NT2/D1 (cell line): ENCODE measurements around the gene SCN5A.

Source experiments
- SUZ12 ChIP-seq: IDR thresholded peaks from 2 replicates; pipeline ENCODE4 v1.6.1; 2011; ENCODE audit not compliant: insufficient read length, insufficient read depth; ENCODE audit errors: extremely low read depth
- YY1 ChIP-seq: IDR thresholded peaks from 2 replicates; pipeline ENCODE4 v1.6.1; 2011; ENCODE audit not compliant: insufficient read length, insufficient read depth

GRCh38 chr3:38561746-38562466 is 87.6 kb downstream of the SCN5A start:
- TF ChIP-seq YY1 (no peak), SUZ12 (no peak)
